MCF 10A (cell line): ENCODE results near the gene ADGRF5. TPM values are rescaled to one million over a fixed set of nuclear protein-coding genes. Genes with fewer than 3 reads are reported as not detected.

Experiments
- BruUV-seq: library from RNA; stranded (reverse); fragments of 400-500 nt; replicated peaks from 2 replicates; lab custom pipeline; 2021; lab: Mats Ljungman, UMichigan
- CTCF ChIA-PET: fragments of 300-600 bp; sonication (Branson Sonifier 250); formaldehyde crosslinking; extraction: SDS; loops from one replicate; lab custom pipeline; 2021; ENCODE audit warnings: antibody characterized with exemption, inconsistent platforms; lab: Yijun Ruan, JAX
- POLR2A ChIA-PET: fragments of 300-600, 350-650 bp; sonication (Branson Sonifier 250); formaldehyde crosslinking; extraction: SDS; loops from one replicate; lab custom pipeline; 2020; ENCODE audit warnings: antibody characterized with exemption, inconsistent platforms; lab: Yijun Ruan, JAX
- DNase-seq: peaks from one replicate; pipeline ENCODE4 v3.0.0-alpha.2; 2018; ENCODE audit not compliant: unreplicated experiment
- H3K27ac Mint-ChIP-seq: one replicate; pipeline ENCODE4 v1.8.0; 2022; ENCODE audit warnings: mild to moderate bottlenecking, low read depth, mixed read lengths; ENCODE audit not compliant: unreplicated experiment
- H3K27me3 Mint-ChIP-seq: one replicate; pipeline ENCODE4 v1.8.0; 2022; ENCODE audit warnings: mixed read lengths; ENCODE audit not compliant: insufficient read depth, unreplicated experiment
- H3K36me3 Mint-ChIP-seq: one replicate; pipeline ENCODE4 v1.8.0; 2022; ENCODE audit warnings: mild to moderate bottlenecking, moderate library complexity, mixed read lengths; ENCODE audit not compliant: insufficient read depth, unreplicated experiment
- H3K4me1 Mint-ChIP-seq: one replicate; pipeline ENCODE4 v1.8.0; 2022; ENCODE audit warnings: mixed read lengths; ENCODE audit not compliant: insufficient read depth, unreplicated experiment
- H3K4me3 Mint-ChIP-seq: one replicate; pipeline ENCODE4 v1.8.0; 2022; ENCODE audit warnings: mild to moderate bottlenecking, moderate library complexity, mixed read lengths; ENCODE audit not compliant: unreplicated experiment
- H3K9me3 Mint-ChIP-seq: one replicate; pipeline ENCODE4 v1.8.0; 2022; ENCODE audit warnings: mixed read lengths; ENCODE audit not compliant: unreplicated experiment
- intact Hi-C: fragments of 100-400 bp; cut with micrococcal nuclease; formaldehyde crosslinking; loops from 2 replicates; pipeline ENCODE4 v1.14.1; 2022
- total RNA-seq: library from RNA; stranded (reverse); gene quantifications from 2 replicates; pipeline ENCODE4 v1.2.3, GENCODE V29; 2022
- TF ChIP-seq, protein P1 (sequence below): fragments of 200-600 bp; IDR thresholded peaks from one replicate; pipeline ENCODE4 v1.8.0; 2022; ENCODE audit warnings: antibody characterized with exemption, mild to moderate bottlenecking; ENCODE audit not compliant: unreplicated experiment

The ADGRF5 gene
- total RNA-seq, 1 experiment from 2014 or later: not detected

DNA sequence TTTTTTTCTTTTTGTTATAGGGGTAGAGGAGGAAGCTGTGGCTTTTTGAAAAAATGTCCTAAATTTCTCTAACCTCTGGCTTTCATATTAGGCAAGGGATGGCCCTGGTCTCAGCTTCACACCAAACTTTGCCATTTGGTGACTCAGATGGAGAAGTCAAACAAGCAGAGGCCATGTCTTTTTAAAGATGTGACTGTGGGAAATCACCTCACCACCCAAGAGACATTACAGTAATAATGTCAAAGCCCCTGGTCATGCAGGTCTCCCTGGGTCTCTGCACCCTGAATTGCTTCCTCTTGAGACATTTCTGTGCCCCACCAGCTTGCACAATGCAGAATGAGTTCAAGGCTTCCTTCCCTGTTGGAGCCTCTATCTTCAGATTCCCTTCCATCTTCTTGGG is 39.5 kb upstream of the ADGRF5 start:
- intact Hi-C loops: no loop called here
- no TSS peak for BruUV-seq
- TF ChIP-seq, protein P1, sequence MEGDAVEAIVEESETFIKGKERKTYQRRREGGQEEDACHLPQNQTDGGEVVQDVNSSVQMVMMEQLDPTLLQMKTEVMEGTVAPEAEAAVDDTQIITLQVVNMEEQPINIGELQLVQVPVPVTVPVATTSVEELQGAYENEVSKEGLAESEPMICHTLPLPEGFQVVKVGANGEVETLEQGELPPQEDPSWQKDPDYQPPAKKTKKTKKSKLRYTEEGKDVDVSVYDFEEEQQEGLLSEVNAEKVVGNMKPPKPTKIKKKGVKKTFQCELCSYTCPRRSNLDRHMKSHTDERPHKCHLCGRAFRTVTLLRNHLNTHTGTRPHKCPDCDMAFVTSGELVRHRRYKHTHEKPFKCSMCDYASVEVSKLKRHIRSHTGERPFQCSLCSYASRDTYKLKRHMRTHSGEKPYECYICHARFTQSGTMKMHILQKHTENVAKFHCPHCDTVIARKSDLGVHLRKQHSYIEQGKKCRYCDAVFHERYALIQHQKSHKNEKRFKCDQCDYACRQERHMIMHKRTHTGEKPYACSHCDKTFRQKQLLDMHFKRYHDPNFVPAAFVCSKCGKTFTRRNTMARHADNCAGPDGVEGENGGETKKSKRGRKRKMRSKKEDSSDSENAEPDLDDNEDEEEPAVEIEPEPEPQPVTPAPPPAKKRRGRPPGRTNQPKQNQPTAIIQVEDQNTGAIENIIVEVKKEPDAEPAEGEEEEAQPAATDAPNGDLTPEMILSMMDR: no peak
- no peaks in the 10 kb centered on the region for H3K4me1 Mint-ChIP-seq
- DNase-seq: no peak
- ChIA-PET POLR2A (interaction anchor here (0.7 kb wide), 1 partner anchor 548 kb away, joined by 3 read pairs; no protein-coding TSS in a partner anchor), CTCF (interaction anchor here (2.0 kb wide), 1 partner anchor 112 kb away, joined by 7 read pairs; no protein-coding TSS in a partner anchor)
- H3K27me3 Mint-ChIP-seq: no peaks in the 10 kb centered on the region
- H3K36me3 Mint-ChIP-seq: no peaks in the 10 kb centered on the region
- no peaks in the 10 kb centered on the region for H3K9me3 Mint-ChIP-seq
- H3K27ac Mint-ChIP-seq: no peak overlapping the region
- no peak overlapping the region for H3K4me3 Mint-ChIP-seq

DNA sequence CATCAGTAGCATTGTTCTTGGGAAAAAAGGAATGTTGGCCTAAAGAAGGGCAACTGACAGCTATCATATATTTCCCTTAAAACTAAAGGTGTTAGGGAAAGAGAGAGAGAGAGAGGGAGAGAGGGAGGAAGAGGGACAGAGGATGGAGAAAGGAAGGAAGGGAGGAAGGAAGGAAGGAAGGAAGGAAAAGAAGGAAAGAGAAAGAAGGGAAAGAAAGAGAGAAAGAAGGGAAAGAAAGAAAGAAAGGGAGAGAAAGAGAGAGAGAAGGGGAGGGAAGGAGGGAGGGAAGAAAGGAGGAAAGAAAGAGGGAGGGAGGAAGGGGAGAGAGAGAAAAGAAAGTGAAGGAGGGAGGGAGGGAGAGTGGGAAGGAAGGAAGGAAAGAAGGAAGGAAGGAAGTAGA is 37.7 kb upstream of the ADGRF5 start:
- BruUV-seq: no TSS peak
- H3K36me3 Mint-ChIP-seq: no peaks in the 10 kb centered on the region
- H3K4me1 Mint-ChIP-seq: peaks cover 6% of the 10 kb centered on the region
- H3K9me3 Mint-ChIP-seq: no peaks in the 10 kb centered on the region
- no peak overlapping the region for H3K4me3 Mint-ChIP-seq
- intact Hi-C loops: no loop called here
- TF ChIP-seq, protein P1: no peak
- no peaks in the 10 kb centered on the region for H3K27me3 Mint-ChIP-seq
- CTCF ChIA-PET: no interaction called here
- H3K27ac Mint-ChIP-seq: no peak overlapping the region
- POLR2A ChIA-PET: interaction anchor here (0.6 kb wide), 1 partner anchor 577 kb away, joined by 3 read pairs; no protein-coding TSS in a partner anchor
- no peak for DNase-seq

DNA sequence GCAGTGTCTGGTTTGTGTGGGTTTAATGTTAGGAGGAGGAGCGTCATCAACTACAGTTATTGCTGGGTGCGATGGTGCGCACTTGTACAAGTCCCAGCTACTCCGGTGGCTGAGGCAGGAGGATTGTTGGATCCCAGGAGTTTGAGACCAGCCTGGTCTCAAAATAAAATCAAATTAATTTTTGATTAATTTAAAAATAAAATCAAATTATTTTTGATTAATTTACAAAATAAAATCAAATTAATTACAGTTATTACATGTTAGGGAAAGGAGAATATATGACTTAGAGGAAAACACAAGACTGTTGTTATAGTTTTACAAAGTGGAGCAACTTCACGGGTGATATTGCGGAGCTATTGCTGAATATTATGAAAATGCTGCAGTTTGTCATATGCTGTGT is 34.7 kb upstream of the ADGRF5 start:
- Mint-ChIP-seq H3K36me3 (no peaks in the 10 kb centered on the region), H3K9me3 (no peaks in the 10 kb centered on the region), H3K4me3 (no peak overlapping the region), H3K27ac (no peak overlapping the region), H3K4me1 (peaks cover 6% of the 10 kb centered on the region), H3K27me3 (no peaks in the 10 kb centered on the region)
- BruUV-seq: no TSS peak
- CTCF ChIA-PET: no interaction called here
- TF ChIP-seq, protein P1: no peak
- intact Hi-C loops: no loop called here
- no peak for DNase-seq
- POLR2A ChIA-PET: interaction anchor here (0.6 kb wide), 1 partner anchor 27 kb away, joined by 3 read pairs; no protein-coding TSS in a partner anchor

DNA sequence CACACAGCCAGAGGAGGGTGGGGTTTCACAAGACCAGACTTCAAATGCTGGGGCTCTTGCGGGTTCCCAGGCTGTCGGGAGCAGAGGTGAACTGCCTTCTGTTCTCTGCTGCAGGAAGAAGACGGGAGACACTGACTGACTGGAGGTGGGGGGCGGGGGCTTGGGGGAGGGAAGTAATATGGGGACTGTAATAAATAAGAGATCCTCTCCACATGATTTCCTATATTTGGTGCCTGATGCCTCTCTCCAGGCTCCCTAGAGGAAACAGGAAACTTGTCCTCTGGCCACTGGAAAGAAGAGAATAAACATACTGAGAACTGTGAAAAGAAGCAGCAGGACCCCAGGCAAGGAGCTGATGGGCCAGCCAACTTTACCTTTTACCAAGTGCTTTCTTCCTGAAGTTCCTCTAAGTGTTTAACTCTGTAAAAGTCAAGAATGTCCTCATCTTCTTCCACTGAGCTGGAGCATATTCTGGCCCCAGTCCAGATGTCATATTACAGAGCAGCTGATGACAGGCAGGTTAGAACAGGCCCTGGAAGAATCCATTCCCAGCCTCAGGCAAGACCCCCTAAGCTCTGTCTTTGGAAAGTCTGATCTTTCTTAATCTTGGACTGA is 33.2 kb upstream of the ADGRF5 start:
- no peak overlapping the region for H3K4me3 Mint-ChIP-seq
- peak; percentile 59 for DNase-seq
- TF ChIP-seq, protein P1: no peak
- H3K27me3 Mint-ChIP-seq: no peaks in the 10 kb centered on the region
- intact Hi-C loops: no loop called here
- no peak overlapping the region for H3K27ac Mint-ChIP-seq
- ChIA-PET POLR2A (interaction anchor here (0.6 kb wide), 1 partner anchor 411 kb away, joined by 3 read pairs; no protein-coding TSS in a partner anchor), CTCF (interaction anchor here (0.6 to 0.9 kb wide), 3 partner anchors 29 to 43 kb away, joined by 3 to 5 read pairs (median 4); no protein-coding TSS in a partner anchor)
- no peaks in the 10 kb centered on the region for H3K9me3 Mint-ChIP-seq
- no peaks in the 10 kb centered on the region for H3K36me3 Mint-ChIP-seq
- no TSS peak for BruUV-seq
- peaks cover 11% of the 10 kb centered on the region for H3K4me1 Mint-ChIP-seq
